SU-DHL-6 (cell line): ENCODE results near the gene IFNA10.

ENCODE experiments used
- H2AFZ ChIP-seq: fragments of 200-600 bp; sonication (generic); 2 replicates; pipeline ENCODE4 v1.6.1; 2014; ENCODE audit warnings: low read depth, mild to moderate bottlenecking, moderate library complexity, mixed read lengths, antibody characterized with exemption, low read length; ENCODE audit not compliant: severe bottlenecking
- H3F3A ChIP-seq: fragments of 200-600 bp; shearing (Covaris generic); 2 replicates; pipeline ENCODE4 v1.6.0; 2016; ENCODE audit warnings: antibody characterized with exemption, mild to moderate bottlenecking; ENCODE audit not compliant: insufficient read depth
- H3K27ac ChIP-seq: fragments of 200-600 bp; sonication (generic); 2 replicates; pipeline ENCODE4 v1.5.1; 2016; ENCODE audit warnings: low read depth, mild to moderate bottlenecking, low read length, moderate library complexity, mixed read lengths
- H3K27me3 ChIP-seq: fragments of 200-600 bp; sonication (generic), shearing (Covaris generic); 2 replicates; pipeline ENCODE4 v1.6.0; 2014; ENCODE audit warnings: mild to moderate bottlenecking, low read length
- H3K36me3 ChIP-seq: fragments of 200-600 bp; sonication (generic); 2 replicates; pipeline ENCODE4 v1.6.1; 2014; ENCODE audit warnings: mild to moderate bottlenecking, low read length, mixed read lengths
- H3K4me2 ChIP-seq: fragments of 300-600, 200-600 bp; shearing (Covaris generic), sonication (generic); 2 replicates; pipeline ENCODE4 v1.6.0; 2014; ENCODE audit warnings: low read length, low read depth, mild to moderate bottlenecking; ENCODE audit not compliant: poor library complexity, severe bottlenecking
- H3K4me3 ChIP-seq: fragments of 200-600 bp; sonication (generic); 2 replicates; pipeline ENCODE4 v1.5.1; 2014; ENCODE audit warnings: antibody characterized with exemption, low read length, mild to moderate bottlenecking, mixed read lengths; ENCODE audit not compliant: insufficient read depth, poor library complexity, severe bottlenecking
- H3K79me2 ChIP-seq: fragments of 200-600 bp; sonication (generic); 2 replicates; pipeline ENCODE4 v1.6.1; 2014; ENCODE audit warnings: mild to moderate bottlenecking, low read length, moderate library complexity; ENCODE audit not compliant: insufficient read depth
- H3K9ac ChIP-seq: fragments of 200-600 bp; sonication (generic); 2 replicates; pipeline ENCODE4 v1.7.0; 2014; ENCODE audit warnings: mild to moderate bottlenecking, low read length
- H3K9me2 ChIP-seq: fragments of 200-600 bp; sonication (generic); replicated peaks from 2 replicates; pipeline ENCODE4 v1.6.1; 2014; ENCODE audit warnings: low read length; ENCODE audit not compliant: insufficient read depth
- H3K9me3 ChIP-seq: fragments of 200-600 bp; sonication (generic); 2 replicates; pipeline ENCODE4 v1.6.1; 2014; ENCODE audit warnings: low read length, mixed read lengths; ENCODE audit not compliant: insufficient read depth
- H4K20me1 ChIP-seq: fragments of 200-600 bp; sonication (generic); 2 replicates; pipeline ENCODE4 v1.6.1; 2014; ENCODE audit warnings: low read depth, mild to moderate bottlenecking, antibody characterized with exemption, low read length, moderate library complexity, mixed read lengths
- EZH2phosphoT487 ChIP-seq: fragments of 200-600 bp; sonication (generic), shearing (Covaris generic); conservative IDR thresholded peaks from 2 replicates; pipeline ENCODE4 v1.6.1; 2018; ENCODE audit warnings: mild to moderate bottlenecking, antibody characterized with exemption, low read length, moderate library complexity, mixed read lengths
- TF ChIP-seq, protein P1 (sequence below): fragments of 200-600 bp; sonication (generic); IDR thresholded peaks from one replicate; pipeline ENCODE4 v1.5.1; 2017; ENCODE audit warnings: antibody characterized with exemption, mild to moderate bottlenecking, low read length, moderate library complexity; ENCODE audit not compliant: insufficient read depth, poor library complexity, severe bottlenecking

Gene IFNA10

DNA sequence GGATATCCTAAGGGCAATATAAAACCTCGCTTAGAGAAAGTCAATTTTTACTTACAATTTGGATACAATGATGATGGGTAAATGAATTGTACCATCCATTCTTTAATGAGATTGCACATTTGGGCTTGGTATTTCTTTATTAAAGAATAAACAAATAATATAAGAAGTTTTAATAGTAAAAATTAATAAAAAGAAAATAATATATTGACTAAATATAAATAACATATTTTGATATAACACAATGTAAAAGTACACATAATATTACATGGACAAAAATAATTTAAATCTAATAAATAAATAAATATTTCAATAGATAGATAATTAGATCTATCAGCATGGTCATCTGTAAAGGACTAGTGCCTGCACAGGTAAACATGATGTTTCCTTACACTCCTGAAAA is 41.4 kb downstream of the IFNA10 start:
- no peak overlapping the region for H3K4me3 ChIP-seq
- no peak overlapping the region for H2AFZ ChIP-seq
- H3K27me3 ChIP-seq, result no peaks in the 10 kb centered on the region
- no peaks in the 10 kb centered on the region for H4K20me1 ChIP-seq
- H3K9me2 ChIP-seq, result no peaks in the 10 kb centered on the region
- H3K79me2 ChIP-seq, result no peaks in the 10 kb centered on the region
- no peak overlapping the region for H3K27ac ChIP-seq
- no peak overlapping the region for H3K9ac ChIP-seq
- TF ChIP-seq, protein P1, sequence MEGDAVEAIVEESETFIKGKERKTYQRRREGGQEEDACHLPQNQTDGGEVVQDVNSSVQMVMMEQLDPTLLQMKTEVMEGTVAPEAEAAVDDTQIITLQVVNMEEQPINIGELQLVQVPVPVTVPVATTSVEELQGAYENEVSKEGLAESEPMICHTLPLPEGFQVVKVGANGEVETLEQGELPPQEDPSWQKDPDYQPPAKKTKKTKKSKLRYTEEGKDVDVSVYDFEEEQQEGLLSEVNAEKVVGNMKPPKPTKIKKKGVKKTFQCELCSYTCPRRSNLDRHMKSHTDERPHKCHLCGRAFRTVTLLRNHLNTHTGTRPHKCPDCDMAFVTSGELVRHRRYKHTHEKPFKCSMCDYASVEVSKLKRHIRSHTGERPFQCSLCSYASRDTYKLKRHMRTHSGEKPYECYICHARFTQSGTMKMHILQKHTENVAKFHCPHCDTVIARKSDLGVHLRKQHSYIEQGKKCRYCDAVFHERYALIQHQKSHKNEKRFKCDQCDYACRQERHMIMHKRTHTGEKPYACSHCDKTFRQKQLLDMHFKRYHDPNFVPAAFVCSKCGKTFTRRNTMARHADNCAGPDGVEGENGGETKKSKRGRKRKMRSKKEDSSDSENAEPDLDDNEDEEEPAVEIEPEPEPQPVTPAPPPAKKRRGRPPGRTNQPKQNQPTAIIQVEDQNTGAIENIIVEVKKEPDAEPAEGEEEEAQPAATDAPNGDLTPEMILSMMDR, result no peak
- TF ChIP-seq EZH2phosphoT487, result no peak
- H3K9me3 ChIP-seq, result no peaks in the 10 kb centered on the region
- H3F3A ChIP-seq, result no peaks in the 10 kb centered on the region
- H3K4me2 ChIP-seq, result no peak overlapping the region
- H3K36me3 ChIP-seq, result no peaks in the 10 kb centered on the region

DNA sequence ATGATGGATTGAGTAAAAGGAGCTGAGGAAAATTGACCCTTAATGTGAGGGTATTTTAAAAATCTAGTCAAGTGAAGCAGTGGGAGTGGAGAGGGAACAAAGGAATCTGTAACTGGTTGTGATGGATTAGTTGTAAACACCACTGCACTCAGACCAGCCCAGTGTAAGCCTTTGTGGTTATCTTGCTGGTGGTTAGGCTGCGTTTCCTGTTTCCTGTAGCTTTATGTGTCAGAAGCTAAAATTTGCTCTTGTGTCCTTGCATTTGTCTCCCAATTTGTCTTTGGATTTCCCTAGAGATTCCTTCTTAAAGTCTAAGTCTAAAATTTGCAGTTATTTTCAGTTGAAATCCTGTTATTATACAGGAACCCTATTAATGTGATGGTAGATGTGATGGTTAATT is 46.8 kb downstream of the IFNA10 start:
- no peak overlapping the region for H3K9ac ChIP-seq
- H3K4me3 ChIP-seq, result no peak overlapping the region
- no peaks in the 10 kb centered on the region for H3F3A ChIP-seq
- no peak overlapping the region for H3K4me2 ChIP-seq
- no peaks in the 10 kb centered on the region for H3K36me3 ChIP-seq
- no peak overlapping the region for H2AFZ ChIP-seq
- no peaks in the 10 kb centered on the region for H3K9me2 ChIP-seq
- H3K79me2 ChIP-seq, result no peaks in the 10 kb centered on the region
- H3K27me3 ChIP-seq, result no peaks in the 10 kb centered on the region
- no peaks in the 10 kb centered on the region; the same call in 1 of the 2 replicates for H4K20me1 ChIP-seq
- TF ChIP-seq EZH2phosphoT487, result no peak
- no peaks in the 10 kb centered on the region for H3K9me3 ChIP-seq
- H3K27ac ChIP-seq, result no peak overlapping the region
